HepG2 (cell line): ENCODE measurements around the gene MFSD11. TPM values are rescaled to one million over a fixed set of nuclear protein-coding genes. Genes with fewer than 3 reads are reported as not detected.

Experiments used
- POGK ChIP-seq: sonication (generic); formaldehyde crosslinking; conservative IDR thresholded peaks from 2 replicates; pipeline ENCODE4 v1.8.0; 2022; ENCODE audit warnings: mild to moderate bottlenecking, moderate library complexity, missing genetic modification reagents
- TERF1 ChIP-seq: sonication (generic); formaldehyde crosslinking; IDR thresholded peaks from 2 replicates; pipeline ENCODE4 v1.8.0; 2022; ENCODE audit warnings: mild to moderate bottlenecking, missing genetic modification reagents, moderate library complexity
- ZHX2 ChIP-seq, 2 experiments: sonication (generic) in 1 of 2; formaldehyde crosslinking in 1 of 2; IDR thresholded peaks; 2 replicates each; pipeline versions ENCODE4 v1.6.1 to v1.9.0; 2014 to 2022; ENCODE audit warnings: antibody characterized with exemption in 1 of 2, borderline replicate concordance in 1 of 2, inconsistent platforms in 1 of 2, low read depth in 1 of 2, missing genetic modification reagents in 1 of 2
- ZNF256 ChIP-seq: sonication (generic); formaldehyde crosslinking; conservative IDR thresholded peaks from 2 replicates; pipeline ENCODE4 v1.4.0; 2020; ENCODE audit warnings: missing genetic modification reagents
- ZNF776 ChIP-seq: sonication (generic); formaldehyde crosslinking; IDR thresholded peaks from 2 replicates; pipeline ENCODE4 v1.4.0; 2020; ENCODE audit warnings: mild to moderate bottlenecking, missing genetic modification reagents
- ZSCAN25 ChIP-seq: sonication (generic); formaldehyde crosslinking; IDR thresholded peaks from 2 replicates; pipeline ENCODE4 v1.8.0; 2022; ENCODE audit warnings: mild to moderate bottlenecking, missing genetic modification reagents
- polyA plus RNA-seq, 8 experiments: library from polyadenylated mRNA; depleted of rRNA in 3 of 8; stranded (reverse) in 7 of 8; unstranded in 1 of 8; fragments of >200 nt; fragmentation: Illumina TruSeq in 4 of 8; extraction: Trizol in 4 of 8; gene quantifications; 2 replicates each; pipeline versions ENCODE4 v1.2.1 to v1.2.3, GENCODE V29; 2011 to 2016; ENCODE audit warnings: low read depth in 4 of 8, missing spikeins in 1 of 8, mixed read lengths in 1 of 8; ENCODE audit not compliant: insufficient read depth in 1 of 8
- total RNA-seq, 5 experiments: library from RNA; depleted of rRNA; stranded (reverse); fragments of >200 nt; fragmentation: Illumina TruSeq; extraction: Trizol; gene quantifications; 2 replicates each; pipeline ENCODE4 v1.2.3, GENCODE V29; 2016; ENCODE audit warnings: low read depth in 1 of 5
- TF ChIP-seq, protein P1 (sequence below), 2 experiments: fragments of 450-650 bp in 1 of 2; sonication (generic) in 1 of 2; formaldehyde crosslinking; IDR thresholded peaks; 2 replicates each; pipeline versions ENCODE4 v1.5.0 to v1.8.0; 2020 to 2022; ENCODE audit warnings: mild to moderate bottlenecking in 1 of 2, missing genetic modification reagents in 1 of 2
- TF ChIP-seq, protein P2 (sequence below): sonication (generic); formaldehyde crosslinking; IDR thresholded peaks from 2 replicates; pipeline ENCODE4 v1.4.0; 2020; ENCODE audit warnings: missing genetic modification reagents, mild to moderate bottlenecking, borderline replicate concordance
- TF ChIP-seq, protein P3 (sequence below): sonication (generic); formaldehyde crosslinking; IDR thresholded peaks from 2 replicates; pipeline ENCODE4 v1.5.0; 2020; ENCODE audit warnings: mild to moderate bottlenecking, missing genetic modification reagents, moderate library complexity

The MFSD11 gene
- total and polyA plus RNA-seq, 2 of the 13 experiments (the other 11 are each of a cell fraction or from before 2014, with no cell fraction given) = 26.1 to 36.3 TPM

DNA sequence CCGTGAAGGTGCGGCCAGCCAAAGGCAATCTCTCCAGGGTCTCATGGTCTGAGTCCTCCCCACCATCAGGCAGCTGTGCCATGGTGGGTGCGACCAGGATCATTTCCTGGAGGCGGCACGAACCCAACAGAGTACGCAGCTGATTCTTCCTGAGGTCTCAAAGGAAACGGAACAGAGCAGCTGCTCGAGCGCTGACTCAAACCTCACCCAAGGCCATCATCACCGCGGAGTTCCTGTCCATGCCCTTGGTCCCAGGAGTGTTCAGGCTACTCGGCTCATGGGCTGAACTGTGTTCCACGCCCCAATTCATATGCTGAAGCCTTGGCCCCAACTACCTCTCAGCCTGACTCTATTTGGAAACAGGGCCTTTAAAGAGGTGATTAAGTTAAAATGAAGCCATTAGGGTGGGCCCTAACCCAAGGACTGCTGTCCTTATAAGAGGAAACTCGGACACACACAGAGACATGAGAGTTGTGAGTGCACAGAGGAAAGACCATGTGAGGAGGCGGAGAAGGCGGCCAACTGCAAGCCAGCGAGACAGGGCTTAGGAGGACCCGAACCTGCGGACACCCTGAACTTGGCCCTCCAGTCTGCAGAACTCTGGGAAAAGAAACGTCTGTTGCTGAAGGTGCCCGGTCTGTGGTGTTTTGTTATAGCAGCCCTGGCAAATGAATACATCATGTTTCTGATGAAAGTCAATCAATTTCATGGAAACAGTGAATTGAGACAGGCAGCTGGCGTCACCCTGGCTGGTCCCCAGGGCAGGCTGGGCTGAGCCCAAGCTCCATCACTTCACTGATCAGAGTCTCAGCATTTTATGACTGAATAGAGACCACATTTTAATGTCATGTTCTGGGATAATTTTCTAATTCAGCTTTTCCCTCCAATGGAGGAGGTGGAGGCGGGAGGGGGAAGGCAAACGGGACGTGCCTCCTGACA, 40.9 kb upstream of the MFSD11 start (continued):
- TF ChIP-seq ZNF776 = no peak
- TF ChIP-seq, protein P1, sequence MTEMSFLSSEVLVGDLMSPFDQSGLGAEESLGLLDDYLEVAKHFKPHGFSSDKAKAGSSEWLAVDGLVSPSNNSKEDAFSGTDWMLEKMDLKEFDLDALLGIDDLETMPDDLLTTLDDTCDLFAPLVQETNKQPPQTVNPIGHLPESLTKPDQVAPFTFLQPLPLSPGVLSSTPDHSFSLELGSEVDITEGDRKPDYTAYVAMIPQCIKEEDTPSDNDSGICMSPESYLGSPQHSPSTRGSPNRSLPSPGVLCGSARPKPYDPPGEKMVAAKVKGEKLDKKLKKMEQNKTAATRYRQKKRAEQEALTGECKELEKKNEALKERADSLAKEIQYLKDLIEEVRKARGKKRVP (CRISPR knock-in tag; IDR thresholded peaks at IDR 0.05) = no peak
- TF ChIP-seq, protein P2, sequence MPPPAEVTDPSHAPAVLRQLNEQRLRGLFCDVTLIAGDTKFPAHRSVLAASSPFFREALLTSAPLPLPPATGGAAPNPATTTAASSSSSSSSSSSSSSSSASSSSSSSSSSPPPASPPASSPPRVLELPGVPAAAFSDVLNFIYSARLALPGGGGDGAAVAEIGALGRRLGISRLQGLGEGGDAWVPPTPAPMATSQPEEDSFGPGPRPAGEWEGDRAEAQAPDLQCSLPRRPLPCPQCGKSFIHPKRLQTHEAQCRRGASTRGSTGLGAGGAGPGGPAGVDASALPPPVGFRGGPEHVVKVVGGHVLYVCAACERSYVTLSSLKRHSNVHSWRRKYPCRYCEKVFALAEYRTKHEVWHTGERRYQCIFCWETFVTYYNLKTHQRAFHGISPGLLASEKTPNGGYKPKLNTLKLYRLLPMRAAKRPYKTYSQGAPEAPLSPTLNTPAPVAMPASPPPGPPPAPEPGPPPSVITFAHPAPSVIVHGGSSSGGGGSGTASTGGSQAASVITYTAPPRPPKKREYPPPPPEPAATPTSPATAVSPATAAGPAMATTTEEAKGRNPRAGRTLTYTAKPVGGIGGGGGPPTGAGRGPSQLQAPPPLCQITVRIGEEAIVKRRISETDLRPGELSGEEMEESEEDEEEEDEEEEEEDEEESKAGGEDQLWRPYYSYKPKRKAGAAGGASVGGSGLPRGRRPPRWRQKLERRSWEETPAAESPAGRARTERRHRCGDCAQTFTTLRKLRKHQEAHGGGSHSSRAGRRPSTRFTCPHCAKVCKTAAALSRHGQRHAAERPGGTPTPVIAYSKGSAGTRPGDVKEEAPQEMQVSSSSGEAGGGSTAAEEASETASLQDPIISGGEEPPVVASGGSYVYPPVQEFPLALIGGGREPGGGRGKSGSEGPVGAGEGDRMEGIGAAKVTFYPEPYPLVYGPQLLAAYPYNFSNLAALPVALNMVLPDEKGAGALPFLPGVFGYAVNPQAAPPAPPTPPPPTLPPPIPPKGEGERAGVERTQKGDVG = peak; percentile 68; the same call in 1 of the 2 replicates
- TF ChIP-seq TERF1 (CRISPR knock-in tag) = no peak
- 0 out of 2 replicates have a peak, but pooled peaks have one; percentile 20 for TF ChIP-seq ZHX2 (IDR thresholded peaks at IDR 0.05; ENCODE audit: low read depth)
- TF ChIP-seq ZHX2 (CRISPR knock-in tag; IDR thresholded peaks at IDR 0.05; ENCODE audit: borderline replicate concordance) = no peak
- no peak for TF ChIP-seq ZNF256 (CRISPR knock-in tag)
- peak; percentile 50; the same call in 1 of the 2 replicates for TF ChIP-seq ZSCAN25 (CRISPR knock-in tag)
- no peak for TF ChIP-seq POGK
- TF ChIP-seq, protein P3, sequence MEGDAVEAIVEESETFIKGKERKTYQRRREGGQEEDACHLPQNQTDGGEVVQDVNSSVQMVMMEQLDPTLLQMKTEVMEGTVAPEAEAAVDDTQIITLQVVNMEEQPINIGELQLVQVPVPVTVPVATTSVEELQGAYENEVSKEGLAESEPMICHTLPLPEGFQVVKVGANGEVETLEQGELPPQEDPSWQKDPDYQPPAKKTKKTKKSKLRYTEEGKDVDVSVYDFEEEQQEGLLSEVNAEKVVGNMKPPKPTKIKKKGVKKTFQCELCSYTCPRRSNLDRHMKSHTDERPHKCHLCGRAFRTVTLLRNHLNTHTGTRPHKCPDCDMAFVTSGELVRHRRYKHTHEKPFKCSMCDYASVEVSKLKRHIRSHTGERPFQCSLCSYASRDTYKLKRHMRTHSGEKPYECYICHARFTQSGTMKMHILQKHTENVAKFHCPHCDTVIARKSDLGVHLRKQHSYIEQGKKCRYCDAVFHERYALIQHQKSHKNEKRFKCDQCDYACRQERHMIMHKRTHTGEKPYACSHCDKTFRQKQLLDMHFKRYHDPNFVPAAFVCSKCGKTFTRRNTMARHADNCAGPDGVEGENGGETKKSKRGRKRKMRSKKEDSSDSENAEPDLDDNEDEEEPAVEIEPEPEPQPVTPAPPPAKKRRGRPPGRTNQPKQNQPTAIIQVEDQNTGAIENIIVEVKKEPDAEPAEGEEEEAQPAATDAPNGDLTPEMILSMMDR (CRISPR knock-in tag) = no peak
